HUES48 (cell line): ENCODE data around the gene CKMT2.

Experiments
- H3K27ac ChIP-seq: one replicate; pipeline ENCODE4 v1.7.0; 2013; ENCODE audit warnings: low read depth, low read length, inconsistent platforms
- H3K27me3 ChIP-seq: 2 replicates; pipeline ENCODE4 v1.6.1; 2013; ENCODE audit warnings: mild to moderate bottlenecking, low read length; ENCODE audit not compliant: control insufficient read depth, insufficient read depth
- H3K36me3 ChIP-seq: 2 replicates; pipeline ENCODE4 v1.6.1; 2013; ENCODE audit warnings: low read length; ENCODE audit not compliant: control insufficient read depth, insufficient read depth
- H3K4me1 ChIP-seq: 2 replicates; pipeline ENCODE4 v1.6.1; 2013; ENCODE audit warnings: mild to moderate bottlenecking, low read length; ENCODE audit not compliant: control insufficient read depth, insufficient read depth
- H3K4me3 ChIP-seq: 2 replicates; pipeline ENCODE4 v1.5.1; 2013; ENCODE audit warnings: mild to moderate bottlenecking, low read depth, low read length
- H3K9ac ChIP-seq: 2 replicates; pipeline ENCODE4 v1.6.1; 2013; ENCODE audit warnings: mild to moderate bottlenecking, low read depth, low read length, moderate library complexity
- H3K9me3 ChIP-seq: 2 replicates; pipeline ENCODE4 v1.6.1; 2013; ENCODE audit warnings: low read length; ENCODE audit not compliant: control insufficient read depth, insufficient read depth

CKMT2 gene

GRCh38 chr5:81202655-81203054, 30.5 kb upstream of the CKMT2 start:
- Histone ChIP-seq H3K4me1 (no peaks in the 10 kb centered on the region), H3K9me3 (no peaks in the 10 kb centered on the region), H3K27me3 (no peaks in the 10 kb centered on the region), H3K9ac (no peak overlapping the region), H3K27ac (no peak overlapping the region), H3K4me3 (no peak overlapping the region), H3K36me3 (peaks cover 9% of the 10 kb centered on the region; the same call in 1 of the 2 replicates)

- no peaks in the 10 kb centered on the region for H3K9me3 ChIP-seq
- H3K4me1 ChIP-seq: no peaks in the 10 kb centered on the region
- no peak overlapping the region for H3K9ac ChIP-seq
- H3K27ac ChIP-seq: no peak overlapping the region
- no peak overlapping the region for H3K4me3 ChIP-seq
- no peaks in the 10 kb centered on the region for H3K27me3 ChIP-seq
- peaks cover 15% of the 10 kb centered on the region; the same call in 1 of the 2 replicates for H3K36me3 ChIP-seq
Measured at GRCh38 chr5:81203729-81204128, 29.4 kb upstream of the CKMT2 start.

DNA sequence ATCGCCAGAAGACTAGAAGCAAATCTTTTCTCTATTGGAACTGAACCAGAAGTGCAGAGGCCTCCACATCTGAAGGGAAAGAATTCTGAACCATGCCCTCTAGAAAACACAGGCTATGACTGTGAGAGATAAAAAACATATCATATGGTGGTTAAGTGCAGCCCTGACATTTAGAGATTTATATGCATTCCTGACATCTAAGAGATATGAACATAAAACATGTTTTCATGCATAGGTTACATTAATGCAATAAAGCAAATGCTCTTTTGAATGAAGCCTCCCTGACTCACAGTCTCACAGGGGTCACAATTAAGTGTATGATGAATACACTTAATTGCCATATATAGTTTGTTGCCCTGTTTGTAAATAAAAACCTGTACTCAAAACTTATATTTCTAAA, 28.9 kb upstream of the CKMT2 start:
- H3K4me1 ChIP-seq: no peaks in the 10 kb centered on the region
- H3K36me3 ChIP-seq: peaks cover 18% of the 10 kb centered on the region; the same call in 1 of the 2 replicates
- H3K9ac ChIP-seq: no peak overlapping the region
- H3K9me3 ChIP-seq: no peaks in the 10 kb centered on the region
- H3K4me3 ChIP-seq: no peak overlapping the region
- H3K27me3 ChIP-seq: no peaks in the 10 kb centered on the region
- H3K27ac ChIP-seq: no peak overlapping the region

GRCh38 chr5:81205058-81205457, 28.1 kb upstream of the CKMT2 start:
- Histone ChIP-seq H3K27me3 (no peaks in the 10 kb centered on the region), H3K9ac (no peak overlapping the region), H3K9me3 (no peaks in the 10 kb centered on the region), H3K4me3 (no peak overlapping the region), H3K27ac (no peak overlapping the region), H3K4me1 (no peaks in the 10 kb centered on the region), H3K36me3 (peaks cover 18% of the 10 kb centered on the region; the same call in 1 of the 2 replicates)

- Histone ChIP-seq H3K9ac (no peak overlapping the region), H3K27ac (no peak overlapping the region), H3K9me3 (no peaks in the 10 kb centered on the region), H3K4me3 (no peak overlapping the region), H3K36me3 (peaks cover 13% of the 10 kb centered on the region; the same call in 1 of the 2 replicates), H3K4me1 (no peaks in the 10 kb centered on the region), H3K27me3 (no peaks in the 10 kb centered on the region)
Measured at GRCh38 chr5:81207009-81207408, 26.1 kb upstream of the CKMT2 start.

DNA sequence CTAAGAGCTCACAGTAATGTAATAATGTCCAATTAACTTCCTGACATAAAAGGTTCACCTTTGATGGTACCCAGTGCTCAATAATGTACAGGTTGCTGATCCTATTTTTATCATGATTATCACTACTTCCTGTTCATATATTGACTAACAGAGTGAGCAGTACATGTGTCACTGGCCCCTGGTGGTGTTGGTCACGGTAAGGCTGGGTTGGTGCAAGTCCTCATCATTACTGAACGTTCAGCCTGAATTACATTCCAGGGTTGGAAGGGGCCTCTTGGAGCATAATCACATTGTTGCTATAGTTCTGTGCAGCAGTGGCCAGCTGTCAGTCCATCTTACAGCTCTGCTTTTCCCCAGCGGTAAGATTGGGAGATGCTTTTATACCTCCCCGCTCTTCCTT, 24.2 kb upstream of the CKMT2 start:
- H3K9me3 ChIP-seq: no peaks in the 10 kb centered on the region
- no peak overlapping the region for H3K27ac ChIP-seq
- H3K27me3 ChIP-seq: no peaks in the 10 kb centered on the region
- H3K4me1 ChIP-seq: no peaks in the 10 kb centered on the region
- H3K9ac ChIP-seq: no peak overlapping the region
- H3K36me3 ChIP-seq: peaks cover 13% of the 10 kb centered on the region; the same call in 1 of the 2 replicates
- H3K4me3 ChIP-seq: no peak overlapping the region

DNA sequence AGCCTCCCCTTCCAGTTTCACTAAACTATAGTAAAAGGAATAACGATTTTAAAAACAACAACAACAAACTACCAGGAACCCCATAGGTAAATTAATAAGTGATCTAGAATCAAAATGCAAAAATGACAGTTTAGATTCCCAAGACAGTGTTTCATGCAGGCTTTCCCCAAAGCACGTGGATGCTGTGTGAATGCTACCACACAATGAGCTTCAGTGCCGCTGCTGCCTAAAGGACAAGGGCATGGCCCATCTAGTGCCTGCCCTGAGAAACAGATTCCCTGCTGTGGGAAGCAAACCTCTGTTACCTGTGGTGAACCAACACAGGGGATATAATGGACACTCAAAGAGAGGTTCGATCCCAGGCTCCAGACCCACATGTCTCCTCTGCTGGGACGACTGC, 23.7 kb upstream of the CKMT2 start:
- no peaks in the 10 kb centered on the region for H3K4me1 ChIP-seq
- H3K27ac ChIP-seq: no peak overlapping the region
- no peak overlapping the region for H3K4me3 ChIP-seq
- peaks cover 10% of the 10 kb centered on the region; the same call in 1 of the 2 replicates for H3K36me3 ChIP-seq
- H3K9ac ChIP-seq: no peak overlapping the region
- no peaks in the 10 kb centered on the region for H3K9me3 ChIP-seq
- H3K27me3 ChIP-seq: no peaks in the 10 kb centered on the region

DNA sequence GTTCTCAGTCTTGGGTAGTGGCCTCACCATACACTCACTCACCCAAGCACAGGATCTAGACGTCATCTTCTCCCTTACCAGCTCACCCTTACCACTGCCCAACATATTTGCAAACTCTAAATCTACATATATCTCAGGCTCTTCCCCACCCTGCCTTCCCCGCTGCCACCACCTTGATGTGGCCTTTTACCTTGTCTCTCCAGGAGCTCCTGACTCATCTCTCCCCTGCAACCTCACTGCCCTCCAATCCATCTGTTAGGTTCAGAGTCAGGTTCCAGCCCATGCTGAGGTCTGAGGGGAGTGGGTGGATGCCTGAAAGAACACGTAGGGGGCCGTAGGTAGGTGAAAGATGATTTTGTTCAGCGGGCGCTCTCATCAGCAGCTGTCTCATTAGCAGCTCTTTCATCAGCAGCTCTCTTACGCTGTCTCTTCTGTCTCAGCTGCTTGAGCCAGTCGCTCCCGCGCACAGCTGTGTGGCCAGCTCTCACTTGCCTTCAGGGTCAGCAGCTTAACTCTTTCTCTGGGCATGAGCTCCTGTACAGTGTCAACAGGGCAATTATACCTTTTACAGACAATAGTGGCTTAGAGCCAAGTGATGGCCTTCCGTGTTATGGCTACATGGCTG, 23.1 kb upstream of the CKMT2 start:
- H3K27ac ChIP-seq: no peak overlapping the region
- no peaks in the 10 kb centered on the region for H3K9me3 ChIP-seq
- no peak overlapping the region for H3K4me3 ChIP-seq
- H3K27me3 ChIP-seq: no peaks in the 10 kb centered on the region
- no peak overlapping the region for H3K9ac ChIP-seq
- H3K36me3 ChIP-seq: peaks cover 9% of the 10 kb centered on the region; the same call in 1 of the 2 replicates
- no peaks in the 10 kb centered on the region for H3K4me1 ChIP-seq

GRCh38 chr5:81212211-81212751, 20.8 kb upstream of the CKMT2 start:
- no peak overlapping the region for H3K4me3 ChIP-seq
- H3K9me3 ChIP-seq: no peaks in the 10 kb centered on the region
- H3K27me3 ChIP-seq: no peaks in the 10 kb centered on the region
- H3K9ac ChIP-seq: no peak overlapping the region
- no peak overlapping the region for H3K27ac ChIP-seq
- H3K4me1 ChIP-seq: no peaks in the 10 kb centered on the region
- H3K36me3 ChIP-seq: peaks cover 9% of the 10 kb centered on the region; the same call in 1 of the 2 replicates

- H3K9ac ChIP-seq: no peak overlapping the region
- H3K27me3 ChIP-seq: no peaks in the 10 kb centered on the region
- peaks cover 7% of the 10 kb centered on the region; the same call in 1 of the 2 replicates for H3K36me3 ChIP-seq
- no peak overlapping the region for H3K27ac ChIP-seq
- H3K4me1 ChIP-seq: no peaks in the 10 kb centered on the region
- no peak overlapping the region for H3K4me3 ChIP-seq
- no peaks in the 10 kb centered on the region for H3K9me3 ChIP-seq
Measured at GRCh38 chr5:81213070-81213469, 20.1 kb upstream of the CKMT2 start.

- Histone ChIP-seq H3K27me3 (no peaks in the 10 kb centered on the region), H3K9me3 (no peaks in the 10 kb centered on the region), H3K9ac (no peak overlapping the region), H3K36me3 (no peaks in the 10 kb centered on the region; the same call in 1 of the 2 replicates), H3K4me3 (no peak overlapping the region), H3K4me1 (no peaks in the 10 kb centered on the region), H3K27ac (no peak overlapping the region)
Measured at GRCh38 chr5:81214848-81215247, 18.3 kb upstream of the CKMT2 start.
